Ishikawa (cell line): ENCODE data around the gene PLPP3.

ENCODE experiments used
- TEAD4 ChIP-seq: IDR thresholded peaks from 2 replicates; pipeline ENCODE4 v1.6.1; 2012
- USF1 ChIP-seq: IDR thresholded peaks from 2 replicates; pipeline ENCODE4 v1.6.1; 2012
- TF ChIP-seq, protein P1 (sequence below): IDR thresholded peaks from 2 replicates; pipeline ENCODE4 v1.6.1; 2012
- TF ChIP-seq, protein P2 (sequence below): IDR thresholded peaks from 2 replicates; pipeline ENCODE4 v1.6.1; 2012; ENCODE audit warnings: low read depth, mild to moderate bottlenecking

- TF ChIP-seq, protein P1, sequence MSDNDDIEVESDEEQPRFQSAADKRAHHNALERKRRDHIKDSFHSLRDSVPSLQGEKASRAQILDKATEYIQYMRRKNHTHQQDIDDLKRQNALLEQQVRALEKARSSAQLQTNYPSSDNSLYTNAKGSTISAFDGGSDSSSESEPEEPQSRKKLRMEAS = no peak
- TF ChIP-seq, protein P2, sequence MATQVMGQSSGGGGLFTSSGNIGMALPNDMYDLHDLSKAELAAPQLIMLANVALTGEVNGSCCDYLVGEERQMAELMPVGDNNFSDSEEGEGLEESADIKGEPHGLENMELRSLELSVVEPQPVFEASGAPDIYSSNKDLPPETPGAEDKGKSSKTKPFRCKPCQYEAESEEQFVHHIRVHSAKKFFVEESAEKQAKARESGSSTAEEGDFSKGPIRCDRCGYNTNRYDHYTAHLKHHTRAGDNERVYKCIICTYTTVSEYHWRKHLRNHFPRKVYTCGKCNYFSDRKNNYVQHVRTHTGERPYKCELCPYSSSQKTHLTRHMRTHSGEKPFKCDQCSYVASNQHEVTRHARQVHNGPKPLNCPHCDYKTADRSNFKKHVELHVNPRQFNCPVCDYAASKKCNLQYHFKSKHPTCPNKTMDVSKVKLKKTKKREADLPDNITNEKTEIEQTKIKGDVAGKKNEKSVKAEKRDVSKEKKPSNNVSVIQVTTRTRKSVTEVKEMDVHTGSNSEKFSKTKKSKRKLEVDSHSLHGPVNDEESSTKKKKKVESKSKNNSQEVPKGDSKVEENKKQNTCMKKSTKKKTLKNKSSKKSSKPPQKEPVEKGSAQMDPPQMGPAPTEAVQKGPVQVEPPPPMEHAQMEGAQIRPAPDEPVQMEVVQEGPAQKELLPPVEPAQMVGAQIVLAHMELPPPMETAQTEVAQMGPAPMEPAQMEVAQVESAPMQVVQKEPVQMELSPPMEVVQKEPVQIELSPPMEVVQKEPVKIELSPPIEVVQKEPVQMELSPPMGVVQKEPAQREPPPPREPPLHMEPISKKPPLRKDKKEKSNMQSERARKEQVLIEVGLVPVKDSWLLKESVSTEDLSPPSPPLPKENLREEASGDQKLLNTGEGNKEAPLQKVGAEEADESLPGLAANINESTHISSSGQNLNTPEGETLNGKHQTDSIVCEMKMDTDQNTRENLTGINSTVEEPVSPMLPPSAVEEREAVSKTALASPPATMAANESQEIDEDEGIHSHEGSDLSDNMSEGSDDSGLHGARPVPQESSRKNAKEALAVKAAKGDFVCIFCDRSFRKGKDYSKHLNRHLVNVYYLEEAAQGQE = peak; percentile 22; the same call in 1 of the 2 replicates
- TF ChIP-seq TEAD4 (no peak), USF1 (no peak)
These were observed 1.0 kb downstream of the PLPP3 start for GRCh38 chr1:56578138-56578962.
